Stimulated activated CD8-positive, alpha-beta memory T cell treated with anti-CD3 and anti-CD28 coated beads, Interleukin-2, amount 100 ng/mL, for 1 hour (primary cell): ENCODE measurements around the gene NGFR.

Source experiments
- DNase-seq, 2 donors: peaks; one replicate each; pipeline ENCODE4 v3.0.0-alpha.2; 2020; ENCODE audit warnings: low read depth in 2 of 2

Gene NGFR

GRCh38 chr17:49469831-49470810 lies 25.0 kb upstream of the NGFR start:
- no peak for DNase-seq

GRCh38 chr17:49471089-49471683 lies 23.9 kb upstream of the NGFR start:
- no peak for DNase-seq

GRCh38 chr17:49471769-49472168 lies 23.3 kb upstream of the NGFR start:
- no peak for DNase-seq

- DNase-seq = no peak
These were observed 22.6 kb upstream of the NGFR start for GRCh38 chr17:49472527-49472926.

GRCh38 chr17:49473900-49474751 lies 21.0 kb upstream of the NGFR start:
- no peak for DNase-seq

GRCh38 chr17:49477709-49478108 lies 17.4 kb upstream of the NGFR start:
- no peak for DNase-seq

GRCh38 chr17:49480836-49481615 lies 14.1 kb upstream of the NGFR start:
- DNase-seq = no peak

GRCh38 chr17:49482144-49482817 lies 12.8 kb upstream of the NGFR start:
- DNase-seq = no peak

GRCh38 chr17:49483599-49484509 lies 11.2 kb upstream of the NGFR start:
- DNase-seq = no peak

GRCh38 chr17:49484588-49484987 lies 10.5 kb upstream of the NGFR start:
- no peak for DNase-seq

GRCh38 chr17:49486012-49486641 lies 9.0 kb upstream of the NGFR start:
- DNase-seq = no peak

GRCh38 chr17:49487183-49487582 lies 7.9 kb upstream of the NGFR start:
- no peak for DNase-seq

- DNase-seq = no peak
These were observed 6.5 kb upstream of the NGFR start for GRCh38 chr17:49488612-49489011.

- no peak for DNase-seq
These were observed 5.7 kb upstream of the NGFR start for GRCh38 chr17:49489348-49489747.

- no peak for DNase-seq
These were observed 4.8 kb upstream of the NGFR start for GRCh38 chr17:49490276-49490675.

- no peak for DNase-seq
These were observed 3.8 kb upstream of the NGFR start for GRCh38 chr17:49491192-49491769.

GRCh38 chr17:49494399-49494985 lies 601 bp upstream of the NGFR start:
- DNase-seq = no peak

GRCh38 chr17:49495842-49496182 lies 719 bp downstream of the NGFR start:
- DNase-seq = no peak
